K562 (cell line): ENCODE results near the gene OPCML. TPM values are rescaled to one million over a fixed set of nuclear protein-coding genes. Genes with fewer than 3 reads are reported as not detected.

Experiments used
- ATAC-seq: fragments of 200-7000 bp; cut with Tn5 transposase; 3 replicates; pipeline ENCODE4 v1.9.1; 2020; ENCODE audit warnings: moderate library complexity
- BruUV-seq: library from RNA; stranded (reverse); fragments of 400-500 nt; replicated peaks from 2 replicates; lab custom pipeline; 2021; lab: Mats Ljungman, UMichigan
- CTCF ChIA-PET: fragments of 300-600 bp; formaldehyde crosslinking; extraction: SDS; loops from one replicate; lab custom pipeline; 2021; ENCODE audit warnings: low intra/inter-chr PET ratio; lab: Yijun Ruan, JAX
- POLR2A ChIA-PET: fragments of 300-600, 350-650 bp; sonication (Branson Sonifier 250); formaldehyde crosslinking; extraction: SDS; loops from one replicate; lab custom pipeline; 2021; ENCODE audit warnings: antibody characterized with exemption, inconsistent platforms; lab: Yijun Ruan, JAX
- DNase-seq, 4 experiments: peaks; one replicate each; pipeline versions ENCODE4 v3.0.0 to v3.0.0-alpha.2; 2011 to 2018; ENCODE audit warnings: low spot score in 3 of 4, mixed read lengths in 3 of 4; ENCODE audit errors: extremely low read depth in 1 of 4
- FAIRE-seq: peaks from 2 replicates; lab custom pipeline; 2011; peaks lifted over from hg19 to GRCh38; lab: Jason Lieb, UNC
- H2AFZ ChIP-seq: 2 replicates; pipeline ENCODE4 v1.6.0; 2011; ENCODE audit warnings: low read depth, low read length, control low read depth, inconsistent platforms
- H3K27ac ChIP-seq: fragments of 200-600 bp; 3 replicates; pipeline ENCODE4 v1.8.0; 2011; ENCODE audit warnings: low read depth, mild to moderate bottlenecking, control low read depth, inconsistent platforms, low read length, moderate library complexity, mixed read lengths; ENCODE audit errors: extremely low read depth
- H3K27me3 ChIP-seq, 2 experiments: fragments of 300-600 bp in 1 of 2; 2 replicates in 1 of 2; 3 replicates in 1 of 2; pipeline versions ENCODE4 v1.6.0 to v1.8.0; 2011; ENCODE audit warnings: inconsistent platforms in 2 of 2, low read length in 2 of 2, mild to moderate bottlenecking in 1 of 2, mixed read lengths in 1 of 2, moderate library complexity in 1 of 2; ENCODE audit not compliant: control insufficient read depth in 2 of 2, insufficient read depth in 2 of 2
- H3K36me3 ChIP-seq: fragments of 300-600 bp; 3 replicates; pipeline ENCODE4 v1.8.0; 2011; ENCODE audit warnings: mild to moderate bottlenecking, low read length, inconsistent platforms; ENCODE audit not compliant: control insufficient read depth, insufficient read depth
- H3K4me1 ChIP-seq, 2 experiments: fragments of 200-600 bp in 1 of 2; replicated peaks in 1 of 2; 2 replicates in 1 of 2; 3 replicates in 1 of 2; pipeline versions ENCODE4 v1.5.1 to v1.8.0; 2011; ENCODE audit warnings: inconsistent platforms in 2 of 2, low read length in 2 of 2, mild to moderate bottlenecking in 1 of 2, mixed read lengths in 1 of 2, moderate library complexity in 1 of 2; ENCODE audit not compliant: control insufficient read depth in 2 of 2, insufficient read depth in 2 of 2
- H3K4me2 ChIP-seq: 2 replicates; pipeline ENCODE4 v1.6.1; 2011; ENCODE audit warnings: low read length, control low read depth, inconsistent platforms, mixed read lengths; ENCODE audit not compliant: insufficient read depth
- H3K4me3 ChIP-seq: fragments of 200-600 bp; sonication (generic), shearing (Covaris generic); 2 replicates; pipeline ENCODE4 v1.5.1; 2016; ENCODE audit warnings: control low read depth, inconsistent platforms
- H3K79me2 ChIP-seq: fragments of 200-600 bp; 3 replicates; pipeline ENCODE4 v1.8.0; 2011; ENCODE audit warnings: low read length, inconsistent platforms; ENCODE audit not compliant: control insufficient read depth, insufficient read depth
- H3K9ac ChIP-seq, 2 experiments: 2 replicates each; pipeline versions ENCODE4 v1.6.0 to v1.6.1; 2011; ENCODE audit warnings: low read depth in 2 of 2, low read length in 2 of 2, control low read depth in 1 of 2, inconsistent platforms in 1 of 2, mild to moderate bottlenecking in 1 of 2, mixed read lengths in 1 of 2; ENCODE audit not compliant: insufficient read depth in 1 of 2
- H3K9me1 ChIP-seq: one replicate; pipeline ENCODE4 v1.6.0; 2011; ENCODE audit warnings: inconsistent platforms, mild to moderate bottlenecking, low read length, moderate library complexity; ENCODE audit not compliant: control insufficient read depth, insufficient read depth
- H3K9me3 ChIP-seq: replicated peaks from 2 replicates; pipeline ENCODE4 v1.5.1; 2011; ENCODE audit warnings: low read depth, low read length, inconsistent platforms; ENCODE audit not compliant: control insufficient read depth, insufficient read depth
- H4K20me1 ChIP-seq: replicated peaks from 2 replicates; pipeline ENCODE4 v1.6.1; 2011; ENCODE audit warnings: low read length, inconsistent platforms, mixed read lengths; ENCODE audit not compliant: control insufficient read depth, insufficient read depth
- ADNP ChIP-seq: fragments of 200-800 bp; sonication (Bioruptor generic); IDR thresholded peaks from 2 replicates; pipeline ENCODE4 v1.6.1; 2016; ENCODE audit warnings: missing genetic modification characterization, missing compliant biosample characterization
- ETS2 ChIP-seq: IDR thresholded peaks from 2 replicates; pipeline ENCODE4 v1.6.1; 2016; ENCODE audit warnings: borderline replicate concordance, missing genetic modification characterization, mild to moderate bottlenecking, moderate library complexity, missing compliant biosample characterization; ENCODE audit not compliant: poor library complexity, severe bottlenecking
- FOXJ3 ChIP-seq: sonication (generic); formaldehyde crosslinking; IDR thresholded peaks from 2 replicates; pipeline ENCODE4 v1.4.0; 2020; ENCODE audit warnings: mild to moderate bottlenecking, missing genetic modification reagents
- MECOM ChIP-seq: fragments of 250-450 bp; sonication (Bioruptor Pico); IDR thresholded peaks from 2 replicates; pipeline ENCODE4 v1.8.0; 2022; ENCODE audit warnings: inconsistent platforms
- POU5F1 ChIP-seq: fragments of 150-350 bp; IDR thresholded peaks from 2 replicates; pipeline ENCODE4 v1.6.1; 2014; ENCODE audit warnings: borderline replicate concordance, low read length, low read depth, mild to moderate bottlenecking; ENCODE audit not compliant: partially characterized antibody
- RNF2 ChIP-seq: sonication (generic); IDR thresholded peaks from 2 replicates; pipeline ENCODE4 v1.6.1; 2016
- SNRNP70 ChIP-seq: fragments of 200-400 bp; formaldehyde crosslinking; optimal IDR thresholded peaks from 2 replicates; pipeline ENCODE3; 2017; ENCODE audit warnings: low read depth, low read length
- TSHZ1 ChIP-seq: fragments of 250-450 bp; sonication (Bioruptor Pico); IDR thresholded peaks from 2 replicates; pipeline ENCODE4 v1.4.0; 2020; ENCODE audit warnings: mild to moderate bottlenecking, moderate library complexity
- ZNF197 ChIP-seq: fragments of 200-800 bp; sonication (Bioruptor generic); IDR thresholded peaks from 2 replicates; pipeline ENCODE4 v1.6.1; 2016; ENCODE audit warnings: low read depth, missing genetic modification characterization, missing compliant biosample characterization
- ZNF253 ChIP-seq: fragments of 250-450 bp; sonication (Bioruptor Pico); conservative IDR thresholded peaks from 2 replicates; pipeline ENCODE4 v1.6.1; 2021; ENCODE audit warnings: mild to moderate bottlenecking
- in situ Hi-C: fragments of 300-500 bp; cut with MboI; formaldehyde crosslinking; loops from 4 replicates; pipeline ENCODE4 v1.15.0; 2018; ENCODE audit warnings: inconsistent platforms, mixed read lengths
- intact Hi-C: fragments of 100-400 bp; cut with micrococcal nuclease; formaldehyde crosslinking; loops from 2 replicates; pipeline ENCODE4 v1.14.2; 2022
- polyA plus RNA-seq, 8 experiments: library from polyadenylated mRNA; depleted of rRNA in 4 of 8; stranded (reverse) in 5 of 8; unstranded in 3 of 8; fragments of >200 nt; fragmentation: Nextera tagmentation in 2 of 8; fragmentation: Illumina TruSeq in 1 of 8; extraction: Ambion mirVana in 2 of 8; extraction: Trizol in 1 of 8; gene quantifications; 2 replicates each; pipeline versions ENCODE4 v1.2.1 to v1.2.3, GENCODE V29; 2011 to 2014; ENCODE audit warnings: inconsistent platforms in 1 of 8, missing spikeins in 1 of 8
- total RNA-seq, 7 experiments: library from RNA; depleted of rRNA in 6 of 7; stranded (reverse); fragments of >200 nt in 6 of 7; fragmentation: Illumina TruSeq in 2 of 7; extraction: Trizol in 2 of 7; gene quantifications; 2 replicates each; pipeline versions ENCODE4 v1.2.1 to v1.2.3, GENCODE V29; 2011 to 2021; ENCODE audit warnings: low replicate concordance in 1 of 7
- TF ChIP-seq, protein P1 (sequence below): sonication (generic); formaldehyde crosslinking; IDR thresholded peaks from 2 replicates; pipeline ENCODE4 v1.8.1; 2023; ENCODE audit warnings: mild to moderate bottlenecking, missing genetic modification reagents

Gene OPCML
- total and polyA plus RNA-seq, 9 of the 15 experiments (the other 6 are each of a cell fraction or from before 2014, with no cell fraction given), result not detected

DNA sequence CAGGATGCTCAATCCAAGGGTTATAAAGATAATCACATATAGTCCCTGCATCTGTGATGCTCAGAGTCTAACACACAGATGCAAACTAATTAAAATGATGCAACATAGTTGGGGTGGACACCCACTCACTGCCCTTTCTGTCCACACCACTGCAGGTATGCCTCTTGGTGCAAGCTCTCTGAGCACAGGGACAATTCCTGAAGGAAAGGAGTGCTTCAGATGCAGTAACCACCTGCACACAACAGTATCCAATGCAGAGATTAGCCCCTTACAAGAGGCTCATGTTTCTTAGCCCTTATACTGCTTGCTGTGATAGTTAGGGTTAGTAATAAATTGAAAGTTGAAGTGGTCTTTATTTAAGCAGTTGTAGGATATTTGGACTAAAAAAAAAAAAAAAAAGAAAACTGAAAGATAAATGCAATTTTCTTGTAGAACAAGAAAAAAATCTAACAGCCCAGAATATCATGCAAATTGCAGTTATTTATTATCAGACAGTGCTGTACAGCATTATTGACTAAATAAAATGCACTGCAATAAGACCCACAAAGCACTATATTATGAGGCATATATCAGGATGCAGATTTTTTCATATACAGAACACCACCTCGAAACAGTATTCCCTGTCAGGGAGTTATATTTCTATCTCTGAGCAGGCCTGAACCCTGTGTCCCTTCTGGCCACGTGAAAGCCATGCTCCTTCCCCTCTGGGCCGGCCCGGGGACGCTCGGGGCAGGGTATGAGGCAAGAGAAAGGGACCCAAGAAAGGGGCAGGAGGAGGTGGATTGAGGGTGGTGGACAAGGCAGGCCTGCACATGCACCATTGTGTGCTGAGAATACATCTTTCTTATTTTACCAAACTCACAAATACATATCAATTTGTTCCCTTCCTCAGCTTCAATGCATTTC, 260.2 kb downstream of the OPCML start (continued):
- TF ChIP-seq TSHZ1, result no peak
- no peak for TF ChIP-seq ETS2 (tag)
- TF ChIP-seq RNF2, result no peak
- no peak for TF ChIP-seq ZNF197 (CRISPR knock-in tag)
- no peak for TF ChIP-seq SNRNP70
- no peak for TF ChIP-seq POU5F1

DNA sequence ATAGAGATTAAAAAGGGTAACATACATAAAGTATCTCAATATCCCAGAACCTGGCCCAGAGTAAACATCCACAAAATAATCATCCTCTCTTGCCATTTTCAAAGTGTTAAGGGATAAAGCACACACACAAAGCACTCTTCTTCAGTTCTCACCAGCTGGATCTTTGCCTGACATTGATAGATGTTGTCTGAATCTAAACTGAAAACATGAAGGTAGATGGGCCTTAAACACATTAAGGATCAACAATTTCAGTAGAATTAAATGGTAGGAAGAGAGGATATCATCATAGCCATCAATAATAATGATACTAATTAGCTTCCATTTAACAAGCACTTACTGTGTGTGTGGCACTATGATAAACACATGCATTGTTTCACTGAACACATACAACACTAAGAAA, 261.1 kb downstream of the OPCML start:
- in situ Hi-C loops (no loop called here), intact Hi-C loops (no loop called here)
- POLR2A ChIA-PET, result no interaction called here
- Histone ChIP-seq H3K27ac (no peak overlapping the region), H4K20me1 (no peaks in the 10 kb centered on the region), H3K79me2 (no peaks in the 10 kb centered on the region), H3K4me3 (no peak overlapping the region), H3K4me1 (no peaks in the 10 kb centered on the region), H3K36me3 (no peaks in the 10 kb centered on the region), H3K27me3 (no peaks in the 10 kb centered on the region), H3K4me2 (no peak overlapping the region), H2AFZ (no peak overlapping the region), H3K9me3 (no peaks in the 10 kb centered on the region), H3K9me1 (no peaks in the 10 kb centered on the region), H3K9ac (no peak overlapping the region)
- FAIRE-seq, result no peak
- DNase-seq, result no peak
- CTCF ChIA-PET, result no interaction called here
- no peak for ATAC-seq
- BruUV-seq, result no TSS peak
- TF ChIP-seq FOXJ3, result no peak
- TF ChIP-seq MECOM (CRISPR knock-in tag), result no peak
- no peak for TF ChIP-seq ADNP (tag)
- TF ChIP-seq ZNF253 (CRISPR knock-in tag), result no peak
- TF ChIP-seq, protein P1, sequence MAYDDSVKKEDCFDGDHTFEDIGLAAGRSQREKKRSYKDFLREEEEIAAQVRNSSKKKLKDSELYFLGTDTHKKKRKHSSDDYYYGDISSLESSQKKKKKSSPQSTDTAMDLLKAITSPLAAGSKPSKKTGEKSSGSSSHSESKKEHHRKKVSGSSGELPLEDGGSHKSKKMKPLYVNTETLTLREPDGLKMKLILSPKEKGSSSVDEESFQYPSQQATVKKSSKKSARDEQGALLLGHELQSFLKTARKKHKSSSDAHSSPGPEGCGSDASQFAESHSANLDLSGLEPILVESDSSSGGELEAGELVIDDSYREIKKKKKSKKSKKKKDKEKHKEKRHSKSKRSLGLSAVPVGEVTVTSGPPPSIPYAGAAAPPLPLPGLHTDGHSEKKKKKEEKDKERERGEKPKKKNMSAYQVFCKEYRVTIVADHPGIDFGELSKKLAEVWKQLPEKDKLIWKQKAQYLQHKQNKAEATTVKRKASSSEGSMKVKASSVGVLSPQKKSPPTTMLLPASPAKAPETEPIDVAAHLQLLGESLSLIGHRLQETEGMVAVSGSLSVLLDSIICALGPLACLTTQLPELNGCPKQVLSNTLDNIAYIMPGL (CRISPR knock-in tag), result no peak
